Neuron (in vitro differentiated cells): ENCODE results near the gene SGMS1.

Experiments used
- H2AFZ ChIP-seq: one replicate; pipeline ENCODE4 v1.6.1; 2013; ENCODE audit warnings: low read depth, mild to moderate bottlenecking, inconsistent platforms, low read length, moderate library complexity
- H3K27me3 ChIP-seq: one replicate; pipeline ENCODE4 v1.6.1; 2013; ENCODE audit warnings: low read length; ENCODE audit not compliant: insufficient read depth
- H3K36me3 ChIP-seq: one replicate; pipeline ENCODE4 v1.6.1; 2013; ENCODE audit warnings: low read length; ENCODE audit not compliant: insufficient read depth
- H3K4me1 ChIP-seq: one replicate; pipeline ENCODE4 v1.6.1; 2013; ENCODE audit warnings: low read length; ENCODE audit not compliant: insufficient read depth
- H3K4me3 ChIP-seq: 2 replicates; pipeline ENCODE4 v1.5.1; 2013; ENCODE audit warnings: mild to moderate bottlenecking, low read length, moderate library complexity
- H3K9me3 ChIP-seq: one replicate; pipeline ENCODE4 v1.6.1; 2013; ENCODE audit warnings: low read length

SGMS1 gene

GRCh38 chr10:50403074-50403473 lies 220.7 kb downstream of the SGMS1 start:
- Histone ChIP-seq H3K4me1 (no peaks in the 10 kb centered on the region), H3K9me3 (no peaks in the 10 kb centered on the region), H3K36me3 (no peaks in the 10 kb centered on the region), H3K4me3 (no peak overlapping the region), H3K27me3 (no peaks in the 10 kb centered on the region), H2AFZ (no peak overlapping the region)

- Histone ChIP-seq H3K9me3 (no peaks in the 10 kb centered on the region), H3K27me3 (no peaks in the 10 kb centered on the region), H3K4me1 (no peaks in the 10 kb centered on the region), H2AFZ (no peak overlapping the region), H3K4me3 (no peak overlapping the region), H3K36me3 (no peaks in the 10 kb centered on the region)
Observed at GRCh38 chr10:50402466-50402865, 221.3 kb downstream of the SGMS1 start.

GRCh38 chr10:50400694-50401093 lies 223.1 kb downstream of the SGMS1 start:
- Histone ChIP-seq H3K4me3 (no peak overlapping the region), H3K27me3 (no peaks in the 10 kb centered on the region), H3K36me3 (no peaks in the 10 kb centered on the region), H3K9me3 (no peaks in the 10 kb centered on the region), H2AFZ (no peak overlapping the region), H3K4me1 (no peaks in the 10 kb centered on the region)

- no peaks in the 10 kb centered on the region for H3K9me3 ChIP-seq
- H3K4me1 ChIP-seq, result no peaks in the 10 kb centered on the region
- H3K36me3 ChIP-seq, result no peaks in the 10 kb centered on the region
- no peaks in the 10 kb centered on the region for H3K27me3 ChIP-seq
- no peak overlapping the region for H3K4me3 ChIP-seq
- H2AFZ ChIP-seq, result no peak overlapping the region
Observed at GRCh38 chr10:50398823-50399222, 224.9 kb downstream of the SGMS1 start.

- no peaks in the 10 kb centered on the region for H3K9me3 ChIP-seq
- no peaks in the 10 kb centered on the region for H3K27me3 ChIP-seq
- H3K4me1 ChIP-seq, result no peaks in the 10 kb centered on the region
Observed at GRCh38 chr10:50398381-50398780, 225.4 kb downstream of the SGMS1 start.

GRCh38 chr10:50397312-50398140 lies 226.2 kb downstream of the SGMS1 start:
- no peaks in the 10 kb centered on the region for H3K27me3 ChIP-seq
- H3K4me3 ChIP-seq, result no peak overlapping the region
- H3K4me1 ChIP-seq, result no peaks in the 10 kb centered on the region
- H3K36me3 ChIP-seq, result no peaks in the 10 kb centered on the region
- H2AFZ ChIP-seq, result no peak overlapping the region
- H3K9me3 ChIP-seq, result no peaks in the 10 kb centered on the region

More at GRCh38 chr10:50398381-50398780, 225.4 kb downstream of the SGMS1 start:
- H3K4me3 ChIP-seq, result no peak overlapping the region
- no peak overlapping the region for H2AFZ ChIP-seq
- no peaks in the 10 kb centered on the region for H3K36me3 ChIP-seq

GRCh38 chr10:50396491-50397311 lies 227.1 kb downstream of the SGMS1 start:
- H3K4me3 ChIP-seq, result no peak overlapping the region
- no peaks in the 10 kb centered on the region for H3K4me1 ChIP-seq
- H3K9me3 ChIP-seq, result no peaks in the 10 kb centered on the region
- H3K36me3 ChIP-seq, result no peaks in the 10 kb centered on the region
- no peaks in the 10 kb centered on the region for H3K27me3 ChIP-seq
- H2AFZ ChIP-seq, result no peak overlapping the region

GRCh38 chr10:50395851-50396250 lies 227.9 kb downstream of the SGMS1 start:
- no peaks in the 10 kb centered on the region for H3K36me3 ChIP-seq

GRCh38 chr10:50395271-50395670 lies 228.5 kb downstream of the SGMS1 start:
- H3K36me3 ChIP-seq, result no peaks in the 10 kb centered on the region
- H3K27me3 ChIP-seq, result no peaks in the 10 kb centered on the region
- H3K4me3 ChIP-seq, result no peak overlapping the region
- no peaks in the 10 kb centered on the region for H3K9me3 ChIP-seq
- H2AFZ ChIP-seq, result no peak overlapping the region
- H3K4me1 ChIP-seq, result no peaks in the 10 kb centered on the region

More at GRCh38 chr10:50395851-50396250, 227.9 kb downstream of the SGMS1 start:
- no peaks in the 10 kb centered on the region for H3K4me1 ChIP-seq
- no peaks in the 10 kb centered on the region for H3K9me3 ChIP-seq
- H3K4me3 ChIP-seq, result no peak overlapping the region
- H2AFZ ChIP-seq, result no peak overlapping the region
- no peaks in the 10 kb centered on the region for H3K27me3 ChIP-seq

- H3K36me3 ChIP-seq, result no peaks in the 10 kb centered on the region
- H3K27me3 ChIP-seq, result no peaks in the 10 kb centered on the region
- H3K4me1 ChIP-seq, result no peaks in the 10 kb centered on the region
- H2AFZ ChIP-seq, result no peak overlapping the region
- no peaks in the 10 kb centered on the region for H3K9me3 ChIP-seq
- no peak overlapping the region for H3K4me3 ChIP-seq
Observed at GRCh38 chr10:50394832-50395231, 228.9 kb downstream of the SGMS1 start.

GRCh38 chr10:50393784-50394467 lies 229.8 kb downstream of the SGMS1 start:
- no peaks in the 10 kb centered on the region for H3K36me3 ChIP-seq
- H3K9me3 ChIP-seq, result no peaks in the 10 kb centered on the region
- no peak overlapping the region for H3K4me3 ChIP-seq
- H3K4me1 ChIP-seq, result no peaks in the 10 kb centered on the region
- H3K27me3 ChIP-seq, result no peaks in the 10 kb centered on the region
- no peak overlapping the region for H2AFZ ChIP-seq

GRCh38 chr10:50392966-50393718 lies 230.6 kb downstream of the SGMS1 start:
- Histone ChIP-seq H2AFZ (no peak overlapping the region), H3K4me1 (no peaks in the 10 kb centered on the region), H3K36me3 (no peaks in the 10 kb centered on the region), H3K27me3 (no peaks in the 10 kb centered on the region), H3K4me3 (no peak overlapping the region), H3K9me3 (no peaks in the 10 kb centered on the region)
